K562 (cell line): ENCODE data around the gene RGMB. TPM values are rescaled to one million over a fixed set of nuclear protein-coding genes. Genes with fewer than 3 reads are reported as not detected.

ENCODE experiments used
- ARID1B ChIP-seq: fragments of 450-650 bp; IDR thresholded peaks from 2 replicates; pipeline ENCODE4 v1.6.1; 2016; ENCODE audit warnings: antibody characterized with exemption, mild to moderate bottlenecking, inconsistent platforms
- CBX8 ChIP-seq: fragments of 200-600 bp; sonication (generic); IDR thresholded peaks from 2 replicates; pipeline ENCODE4 v1.6.1; 2012; ENCODE audit warnings: borderline replicate concordance, mixed run types, low read depth, mild to moderate bottlenecking, moderate library complexity, mixed read lengths, low read length, control low read depth, inconsistent platforms; ENCODE audit not compliant: poor library complexity, severe bottlenecking; ENCODE audit errors: extremely low read depth
- CREBBP ChIP-seq: IDR thresholded peaks from one replicate; pipeline ENCODE4 v1.6.1; 2012; ENCODE audit warnings: low read depth, mild to moderate bottlenecking, control low read depth, inconsistent platforms, low read length
- CUX1 ChIP-seq: fragments of 200-800 bp; sonication (Bioruptor generic); IDR thresholded peaks from 2 replicates; pipeline ENCODE4 v1.6.1; 2016; ENCODE audit warnings: missing genetic modification characterization, missing compliant biosample characterization
- FOXP1 ChIP-seq: sonication (generic); formaldehyde crosslinking; IDR thresholded peaks from 2 replicates; pipeline ENCODE4 v1.8.0; 2022; ENCODE audit warnings: mild to moderate bottlenecking, missing genetic modification reagents
- SNAPC5 ChIP-seq: fragments of 250-450 bp; sonication (Bioruptor Pico); IDR thresholded peaks from 2 replicates; pipeline ENCODE4 v1.8.0; 2021; ENCODE audit warnings: moderate library complexity, mild to moderate bottlenecking, inconsistent platforms
- ZNF212 ChIP-seq: fragments of 450-650 bp; formaldehyde crosslinking; IDR thresholded peaks from 2 replicates; pipeline ENCODE4 v1.4.0; 2020; ENCODE audit warnings: mild to moderate bottlenecking
- ZNF695 ChIP-seq: fragments of 450-650 bp; formaldehyde crosslinking; IDR thresholded peaks from 2 replicates; pipeline ENCODE4 v1.4.0; 2020; ENCODE audit warnings: mild to moderate bottlenecking, moderate library complexity
- polyA plus RNA-seq, 8 experiments: library from polyadenylated mRNA; depleted of rRNA in 4 of 8; stranded (reverse) in 5 of 8; unstranded in 3 of 8; fragments of >200 nt; fragmentation: Nextera tagmentation in 2 of 8; fragmentation: Illumina TruSeq in 1 of 8; extraction: Ambion mirVana in 2 of 8; extraction: Trizol in 1 of 8; gene quantifications; 2 replicates each; pipeline versions ENCODE4 v1.2.1 to v1.2.3, GENCODE V29; 2011 to 2014; ENCODE audit warnings: inconsistent platforms in 1 of 8, missing spikeins in 1 of 8
- total RNA-seq, 7 experiments: library from RNA; depleted of rRNA in 6 of 7; stranded (reverse); fragments of >200 nt in 6 of 7; fragmentation: Illumina TruSeq in 2 of 7; extraction: Trizol in 2 of 7; gene quantifications; 2 replicates each; pipeline versions ENCODE4 v1.2.1 to v1.2.3, GENCODE V29; 2011 to 2021; ENCODE audit warnings: low replicate concordance in 1 of 7

RGMB gene
- total and polyA plus RNA-seq, 9 of the 15 experiments (the other 6 are each of a cell fraction or from before 2014, with no cell fraction given) = 0.03 to 0.38 TPM; not detected in 7

GRCh38 chr5:98749046-98749445 lies 24.4 kb upstream of the RGMB start (continued):
- TF ChIP-seq CUX1 (CRISPR knock-in tag) (no peak), ZNF212 (no peak), FOXP1 (no peak), CREBBP (no peak), ARID1B (no peak), CBX8 (no peak), SNAPC5 (CRISPR knock-in tag) (no peak), ZNF695 (CRISPR knock-in tag) (no peak)
- TF ChIP-seq, all 486 proteins: peak for 0
